HEK293 (cell line): ENCODE results near the gene ZSCAN5B.

Source experiments
- CTCF ChIA-PET: fragments of 350-600 bp; formaldehyde crosslinking; extraction: SDS; loops from one replicate; lab custom pipeline; 2021; ENCODE audit warnings: antibody characterized with exemption; lab: Yijun Ruan, JAX
- POLR2A ChIA-PET: fragments of 300-600 bp; formaldehyde crosslinking; extraction: SDS; loops from one replicate; lab custom pipeline; 2020; ENCODE audit warnings: antibody characterized with exemption, inconsistent platforms; lab: Yijun Ruan, JAX
- H3K27ac ChIP-seq: fragments of 200-500 bp; sonication (Bioruptor generic); 2 replicates; pipeline ENCODE4 v1.5.1; 2014; ENCODE audit warnings: low read depth, low read length, control low read depth, inconsistent platforms; ENCODE audit errors: extremely low read depth
- H3K36me3 ChIP-seq, 2 experiments: fragments of 200-500 bp in 1 of 2; sonication (Bioruptor generic) in 1 of 2; 1 replicate in 1 of 2; 2 replicates in 1 of 2; pipeline ENCODE4 v1.5.1; 2014 to 2017; ENCODE audit warnings: inconsistent platforms in 2 of 2, low read length in 2 of 2; ENCODE audit not compliant: control insufficient read depth in 2 of 2, insufficient read depth in 1 of 2
- H3K4me1 ChIP-seq: fragments of 200-500 bp; sonication (Bioruptor generic); 2 replicates; pipeline ENCODE4 v1.5.1; 2014; ENCODE audit warnings: mild to moderate bottlenecking, low read length, inconsistent platforms; ENCODE audit not compliant: control insufficient read depth, insufficient read depth
- H3K4me3 ChIP-seq: 2 replicates; pipeline ENCODE4 v1.5.1; 2011; ENCODE audit warnings: low read depth, mild to moderate bottlenecking, control low read depth, low read length, moderate library complexity
- H3K9me3 ChIP-seq: fragments of 200-500 bp; sonication (Bioruptor generic); 2 replicates; pipeline ENCODE4 v1.5.1; 2014; ENCODE audit warnings: low read depth, low read length, inconsistent platforms; ENCODE audit not compliant: control insufficient read depth, insufficient read depth
- PRDM1 ChIP-seq: fragments of 450-650 bp; formaldehyde crosslinking; IDR thresholded peaks from 2 replicates; pipeline ENCODE4; 2016; ENCODE audit warnings: missing biosample characterization, missing genetic modification characterization
- REST ChIP-seq: fragments of 450-650 bp; formaldehyde crosslinking; IDR thresholded peaks from 2 replicates; pipeline ENCODE4 v1.5.1; 2016; ENCODE audit warnings: missing biosample characterization, missing genetic modification characterization
- SP7 ChIP-seq: fragments of 450-650 bp; formaldehyde crosslinking; IDR thresholded peaks from 2 replicates; pipeline ENCODE4 v1.5.1; 2016; ENCODE audit warnings: missing biosample characterization, missing genetic modification characterization
- ZBTB21 ChIP-seq: fragments of 450-650 bp; formaldehyde crosslinking; IDR thresholded peaks from 2 replicates; pipeline ENCODE4 v1.5.1; 2017; ENCODE audit warnings: missing biosample characterization, missing genetic modification characterization
- ZBTB26 ChIP-seq: fragments of 450-650 bp; formaldehyde crosslinking; optimal IDR thresholded peaks from 2 replicates; pipeline ENCODE3; 2016; ENCODE audit warnings: missing biosample characterization, mild to moderate bottlenecking, missing genetic modification characterization
- ZNF114 ChIP-seq: fragments of 450-650 bp; formaldehyde crosslinking; IDR thresholded peaks from 2 replicates; pipeline ENCODE4 v1.5.0; 2017; ENCODE audit warnings: missing biosample characterization, missing genetic modification characterization
- ZNF148 ChIP-seq: fragments of 450-650 bp; formaldehyde crosslinking; IDR thresholded peaks from 2 replicates; pipeline ENCODE4 v1.5.0; 2017; ENCODE audit warnings: missing biosample characterization, missing genetic modification characterization, borderline replicate concordance
- ZNF18 ChIP-seq: fragments of 450-650 bp; formaldehyde crosslinking; IDR thresholded peaks from 2 replicates; pipeline ENCODE4 v1.5.1; 2016; ENCODE audit warnings: missing biosample characterization, missing genetic modification characterization
- ZNF366 ChIP-seq: fragments of 450-650 bp; formaldehyde crosslinking; conservative IDR thresholded peaks from 2 replicates; pipeline ENCODE4 v1.5.1; 2016; ENCODE audit warnings: missing biosample characterization, missing genetic modification characterization
- ZNF398 ChIP-seq: fragments of 450-650 bp; formaldehyde crosslinking; IDR thresholded peaks from 2 replicates; pipeline ENCODE4 v1.5.1; 2017; ENCODE audit warnings: missing biosample characterization, missing genetic modification characterization
- ZNF416 ChIP-seq: fragments of 450-650 bp; formaldehyde crosslinking; IDR thresholded peaks from 2 replicates; pipeline ENCODE4 v1.5.1; 2016; ENCODE audit warnings: missing biosample characterization, missing genetic modification characterization
- ZNF558 ChIP-seq: fragments of 450-650 bp; formaldehyde crosslinking; IDR thresholded peaks from 2 replicates; pipeline ENCODE4 v1.5.1; 2016; ENCODE audit warnings: missing biosample characterization, missing genetic modification characterization
- ZNF600 ChIP-seq: fragments of 450-650 bp; formaldehyde crosslinking; IDR thresholded peaks from 2 replicates; pipeline ENCODE4 v1.5.1; 2016; ENCODE audit warnings: missing biosample characterization, missing genetic modification characterization
- ZNF629 ChIP-seq: fragments of 450-650 bp; formaldehyde crosslinking; IDR thresholded peaks from 2 replicates; pipeline ENCODE4 v1.5.1; 2017; ENCODE audit warnings: missing biosample characterization, missing genetic modification characterization
- ZNF664 ChIP-seq: fragments of 450-650 bp; formaldehyde crosslinking; IDR thresholded peaks from 2 replicates; pipeline ENCODE4 v1.5.1; 2016; ENCODE audit warnings: missing biosample characterization, missing genetic modification characterization

ZSCAN5B gene

GRCh38 chr19:56170261-56170660 is 27.3 kb downstream of the ZSCAN5B start:
- CTCF ChIA-PET, result interaction anchor here (0.6 to 7.7 kb wide), 7 partner anchors 83 to 560 kb away, joined by 3 to 36 read pairs (median 5); no protein-coding TSS in a partner anchor

GRCh38 chr19:56167064-56167578 is 30.5 kb downstream of the ZSCAN5B start:
- no peaks in the 10 kb centered on the region for H3K9me3 ChIP-seq
- TF ChIP-seq ZBTB26 (tag by site-specific recombination) (no peak), REST (tag by site-specific recombination) (peak; percentile 89), ZNF114 (tag by site-specific recombination) (no peak), ZNF664 (no peak)

More at GRCh38 chr19:56170261-56170660, 27.3 kb downstream of the ZSCAN5B start:
- Histone ChIP-seq H3K4me3 (no peak overlapping the region), H3K27ac (no peak overlapping the region), H3K9me3 (no peaks in the 10 kb centered on the region), H3K4me1 (no peaks in the 10 kb centered on the region), H3K36me3 (no peaks in the 10 kb centered on the region)
- POLR2A ChIA-PET, result no interaction called here
- TF ChIP-seq ZNF148 (tag by site-specific recombination), result no peak
- no peak for TF ChIP-seq ZNF416 (tag by site-specific recombination)
- TF ChIP-seq ZNF398 (tag by site-specific recombination), result peak; percentile 70; the same call in 1 of the 2 replicates
- 0 out of 2 replicates have a peak, but pooled peaks have one; percentile 18 for TF ChIP-seq ZNF366 (tag by site-specific recombination)
- 0 out of 2 replicates have a peak, but pooled peaks have one; percentile 22 for TF ChIP-seq ZNF558 (tag by site-specific recombination)
- peak; percentile 24; the same call in 1 of the 2 replicates for TF ChIP-seq ZNF600 (tag by site-specific recombination)
- TF ChIP-seq SP7, result peak; percentile 47; the same call in 1 of the 2 replicates
- TF ChIP-seq ZNF629 (tag by site-specific recombination), result 0 out of 2 replicates have a peak, but pooled peaks have one; percentile 35
- 0 out of 2 replicates have a peak, but pooled peaks have one; percentile 29 for TF ChIP-seq PRDM1 (tag by site-specific recombination)
- TF ChIP-seq ZBTB21, result peak; percentile 68
- TF ChIP-seq ZNF18 (tag by site-specific recombination), result no peak

More at GRCh38 chr19:56167064-56167578, 30.5 kb downstream of the ZSCAN5B start:
- CTCF ChIA-PET, result interaction anchor here (1.1 kb wide), 1 partner anchor 87 kb away, joined by 5 read pairs; no protein-coding TSS in a partner anchor
- POLR2A ChIA-PET, result no interaction called here
- no peaks in the 10 kb centered on the region; a peak in 1 of 3 replicates for H3K36me3 ChIP-seq
- no peaks in the 10 kb centered on the region for H3K4me1 ChIP-seq
- H3K4me3 ChIP-seq, result no peak overlapping the region
- no peak overlapping the region for H3K27ac ChIP-seq
